ENCODE measurements around the gene ARFRP1.
A peak's percentile ranks its signal among the peaks of the same experiment; 100 is the strongest.

The ARFRP1 gene, protein sequence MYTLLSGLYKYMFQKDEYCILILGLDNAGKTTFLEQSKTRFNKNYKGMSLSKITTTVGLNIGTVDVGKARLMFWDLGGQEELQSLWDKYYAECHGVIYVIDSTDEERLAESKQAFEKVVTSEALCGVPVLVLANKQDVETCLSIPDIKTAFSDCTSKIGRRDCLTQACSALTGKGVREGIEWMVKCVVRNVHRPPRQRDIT

DNA sequence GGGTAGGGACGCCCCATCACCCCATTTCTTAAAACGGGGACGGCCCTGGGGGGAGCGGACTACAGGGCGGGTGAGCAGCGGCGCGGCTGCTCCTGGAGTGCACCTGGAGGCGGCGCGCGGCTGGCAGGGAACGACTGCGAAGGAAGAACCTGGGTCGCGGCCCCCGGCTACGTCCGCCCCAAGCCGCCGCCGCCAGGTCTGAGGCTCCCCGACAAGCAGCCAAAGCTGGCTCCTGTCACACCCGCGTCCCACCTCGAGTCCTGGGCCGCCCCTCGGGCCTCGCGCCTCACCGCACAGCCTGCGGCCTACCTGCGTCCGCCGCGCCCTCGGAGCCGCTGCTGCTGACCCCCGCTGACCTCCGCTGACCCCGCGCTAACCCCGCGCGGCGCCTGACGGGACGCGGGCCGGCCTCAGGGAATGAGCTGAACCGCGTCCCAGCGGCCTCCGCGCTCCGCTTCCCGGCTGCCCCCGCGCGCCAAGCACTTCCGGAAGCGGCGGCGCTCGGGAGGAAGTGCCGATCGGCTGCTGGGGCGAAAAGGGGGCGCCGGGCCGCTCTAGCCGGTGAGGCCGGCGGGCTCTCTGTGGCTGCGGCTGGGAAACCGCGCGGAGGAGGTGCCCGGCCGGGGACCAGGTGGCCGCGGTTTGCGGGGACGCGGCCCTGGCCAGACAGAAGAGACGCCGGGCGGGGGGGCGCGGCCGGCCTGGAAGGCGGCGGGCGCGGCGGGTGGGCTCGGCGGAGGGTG, at the start of gene ARFRP1, which contains the start of gene ZGPAT:
Gene ARFRP1, minus strand, starts transcription at position 419 of the 743 bp plus-strand sequence. CDS start 885 bp downstream, outside the sequence.
Gene ZGPAT, plus strand, starts transcription at position 482 of the 743 bp plus-strand sequence. CDS start 542 bp downstream, outside the sequence.
- DNase-seq = peak; percentile 91

DNA sequence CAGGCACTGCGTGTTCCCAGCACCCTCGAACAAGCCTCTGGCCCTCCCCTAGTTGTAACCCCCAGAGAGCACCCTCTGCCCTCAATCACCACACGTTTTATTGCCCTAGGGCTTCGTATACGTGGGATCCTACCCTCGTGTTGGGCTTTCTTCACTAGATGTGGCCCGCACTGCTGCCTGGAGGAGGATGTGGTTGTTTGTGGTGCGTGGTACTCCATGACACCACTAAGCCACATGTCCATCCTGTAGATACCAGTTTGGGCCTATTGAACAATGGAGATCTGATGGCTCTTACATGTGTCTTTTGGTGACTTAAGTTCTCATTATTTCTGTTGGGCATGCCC, 48.8 kb upstream of the ARFRP1 start:
- no peak for DNase-seq

DNA sequence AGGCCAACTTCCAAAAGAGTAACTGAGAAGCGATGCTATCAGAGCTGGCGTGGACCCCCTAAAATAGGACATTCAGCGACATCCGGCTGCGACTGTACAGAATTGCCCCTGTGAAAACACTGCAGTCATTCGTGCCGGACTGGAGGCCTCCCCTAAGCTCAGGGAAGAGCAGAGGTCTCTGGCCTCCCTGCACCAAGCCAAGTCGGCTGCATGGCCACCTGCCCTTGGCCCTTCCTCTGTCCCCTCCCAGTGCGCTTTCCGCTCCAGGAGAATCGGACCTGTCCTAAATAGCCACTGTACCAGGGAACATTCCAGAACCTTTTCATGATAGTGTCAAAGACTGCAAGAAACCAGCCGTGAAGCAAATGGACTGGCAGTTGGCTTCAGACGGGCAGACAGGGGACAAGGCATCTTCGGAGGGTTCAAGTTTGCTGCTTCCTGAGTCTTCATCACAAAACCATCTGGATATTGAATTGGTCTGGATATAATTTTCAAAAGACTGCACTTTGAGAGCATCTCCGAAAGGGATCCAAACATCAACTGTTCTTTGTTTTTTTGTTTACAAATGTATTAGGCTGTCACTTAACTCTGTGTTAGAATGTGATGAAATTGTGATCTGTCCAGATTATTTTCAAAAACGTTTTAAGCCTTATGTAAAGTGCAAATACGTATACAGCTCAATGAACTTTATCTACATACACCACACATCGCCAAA, 48.3 kb upstream of the ARFRP1 start:
- no peak for DNase-seq

DNA sequence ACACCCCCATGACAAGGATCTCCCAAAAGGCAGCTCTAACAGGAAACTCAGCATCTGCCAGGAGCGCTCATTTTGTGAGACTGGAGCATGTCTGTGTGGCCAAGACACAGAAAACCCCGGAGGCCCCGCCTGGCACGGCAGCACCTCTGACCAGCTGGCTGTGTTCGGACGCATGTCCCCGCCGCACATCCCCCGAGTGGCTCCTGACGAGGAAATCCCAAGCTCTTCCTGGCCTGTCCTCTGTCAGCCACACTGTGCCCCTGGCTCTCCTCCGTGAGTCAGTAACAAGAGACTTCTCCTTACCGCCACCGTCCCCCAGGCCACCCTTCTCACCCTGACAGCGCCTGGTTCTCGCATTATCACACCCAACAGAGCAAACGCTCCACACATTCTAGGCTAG, 46.2 kb upstream of the ARFRP1 start:
- no peak for DNase-seq

DNA sequence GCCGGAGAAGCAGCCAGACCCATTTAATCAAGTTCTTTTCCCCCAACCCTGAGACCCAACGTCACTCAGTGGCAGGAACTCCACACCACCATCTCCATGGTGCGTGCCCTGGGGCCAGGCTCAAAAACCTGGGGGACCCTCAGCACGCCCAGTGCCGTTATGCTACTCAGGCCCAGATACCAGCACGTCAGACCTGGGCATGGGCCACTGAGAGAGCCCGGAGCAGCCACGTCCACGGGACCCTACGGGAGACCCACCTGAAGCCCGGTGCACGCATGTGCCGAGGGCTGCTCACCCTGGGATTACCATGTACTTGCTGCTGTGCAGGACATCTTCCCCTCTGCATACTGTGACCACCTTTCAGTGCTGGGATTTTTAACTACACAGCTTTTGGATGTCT, 45.6 kb upstream of the ARFRP1 start:
- DNase-seq = no peak

DNA sequence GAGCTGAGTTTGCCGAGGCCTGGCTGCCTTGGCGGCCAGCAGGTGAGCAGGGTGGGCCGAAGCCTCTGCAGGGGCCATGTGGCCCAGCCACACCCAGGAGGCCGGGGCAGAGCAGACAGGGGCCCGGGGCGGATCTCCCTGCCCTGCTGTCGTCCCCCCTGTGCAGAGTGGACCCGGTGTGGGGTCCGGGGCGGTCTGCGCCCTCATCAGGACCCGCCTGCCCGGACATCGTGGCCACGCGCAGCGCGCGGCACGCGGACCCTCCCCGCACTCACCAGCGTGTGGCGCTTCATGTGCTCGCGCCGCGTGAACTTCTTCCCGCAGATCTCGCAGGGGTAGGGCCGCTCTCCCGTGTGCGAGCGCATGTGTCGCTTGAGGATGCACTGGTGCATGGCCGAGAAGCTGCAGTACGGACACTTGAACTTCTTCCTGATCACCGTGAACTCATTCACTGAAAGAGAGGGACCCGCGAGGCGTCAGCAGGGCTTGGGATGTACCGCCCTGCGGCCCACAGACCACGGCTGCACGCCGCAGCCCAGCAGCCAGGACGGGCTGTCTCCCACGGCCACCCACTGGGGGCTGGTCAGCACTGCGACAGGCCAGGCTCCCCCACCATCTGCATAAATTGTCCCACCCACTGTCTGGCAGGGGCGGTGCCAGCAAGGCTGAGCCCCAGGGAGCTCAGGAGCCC, 44.8 kb upstream of the ARFRP1 start:
- DNase-seq = no peak

DNA sequence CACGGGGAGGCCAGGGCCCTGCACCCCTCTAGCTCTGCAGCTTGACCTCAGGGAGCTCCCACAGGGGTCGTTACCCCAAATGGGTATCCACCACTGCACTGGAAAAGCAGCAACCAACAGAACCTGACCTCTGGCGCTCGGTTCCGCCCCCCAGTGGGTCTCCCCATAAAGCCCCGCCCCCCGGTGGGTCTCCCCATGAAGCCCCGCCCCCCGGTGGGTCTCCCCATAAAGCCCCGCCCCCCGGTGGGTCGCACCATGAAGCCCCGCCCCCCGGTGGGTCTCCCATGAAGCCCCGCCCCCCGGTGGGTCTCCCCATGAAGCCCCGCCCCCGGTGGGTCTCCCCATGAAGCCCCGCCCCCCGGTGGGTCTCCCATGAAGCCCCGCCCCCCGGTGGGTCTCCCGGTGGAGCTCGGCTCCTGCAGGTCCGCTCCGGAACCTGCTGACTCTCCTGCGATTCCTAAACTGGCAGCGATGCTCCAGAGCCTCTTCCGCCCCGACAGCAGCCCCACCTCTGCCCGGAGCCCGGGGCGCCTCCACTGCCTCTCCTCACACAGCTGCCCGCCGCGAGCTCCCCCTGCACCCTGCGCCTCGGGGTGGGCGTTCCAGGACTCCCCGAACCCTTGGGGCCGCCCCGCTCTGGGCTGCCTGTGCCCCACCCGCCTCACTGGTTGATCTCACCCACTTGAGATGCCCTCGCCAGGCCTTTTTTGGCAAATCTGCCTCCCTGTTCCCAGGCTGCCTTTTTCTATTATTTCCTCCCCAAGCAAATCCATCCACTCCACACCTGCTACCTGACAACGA, 43.9 kb upstream of the ARFRP1 start:
- no peak for DNase-seq

DNA sequence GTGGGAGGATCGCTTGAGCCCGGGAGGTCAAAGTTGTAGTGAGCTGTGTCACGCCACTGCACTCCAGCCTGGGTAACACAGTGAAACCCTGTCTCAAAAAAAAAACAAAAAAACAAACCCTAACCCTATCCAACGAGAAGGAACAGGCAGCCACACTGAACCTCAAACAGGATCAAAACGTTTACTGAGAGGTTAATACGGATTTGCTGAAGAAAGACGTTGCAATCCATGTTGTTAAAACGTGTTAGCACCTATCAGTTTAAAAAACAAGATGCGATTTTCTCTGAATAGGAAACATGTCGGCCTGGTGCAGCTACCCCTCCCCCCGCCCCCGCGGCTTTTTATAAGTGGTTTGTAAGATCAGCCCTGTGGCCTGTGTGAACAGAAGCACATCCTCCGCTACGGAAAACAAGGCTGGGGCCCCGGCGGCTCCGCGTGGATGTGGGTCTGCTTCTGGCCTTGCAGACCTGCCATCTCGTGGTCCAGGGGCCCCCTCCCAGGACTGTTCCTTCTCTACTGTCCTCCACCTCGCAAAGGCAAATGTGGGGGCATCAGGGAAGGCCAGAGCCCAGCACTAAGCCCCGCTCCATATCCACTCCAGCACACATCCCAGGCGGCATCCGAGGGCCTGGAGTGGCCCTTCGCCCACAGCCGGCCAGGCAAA, 43.2 kb upstream of the ARFRP1 start:
- DNase-seq = peak; percentile 88

DNA sequence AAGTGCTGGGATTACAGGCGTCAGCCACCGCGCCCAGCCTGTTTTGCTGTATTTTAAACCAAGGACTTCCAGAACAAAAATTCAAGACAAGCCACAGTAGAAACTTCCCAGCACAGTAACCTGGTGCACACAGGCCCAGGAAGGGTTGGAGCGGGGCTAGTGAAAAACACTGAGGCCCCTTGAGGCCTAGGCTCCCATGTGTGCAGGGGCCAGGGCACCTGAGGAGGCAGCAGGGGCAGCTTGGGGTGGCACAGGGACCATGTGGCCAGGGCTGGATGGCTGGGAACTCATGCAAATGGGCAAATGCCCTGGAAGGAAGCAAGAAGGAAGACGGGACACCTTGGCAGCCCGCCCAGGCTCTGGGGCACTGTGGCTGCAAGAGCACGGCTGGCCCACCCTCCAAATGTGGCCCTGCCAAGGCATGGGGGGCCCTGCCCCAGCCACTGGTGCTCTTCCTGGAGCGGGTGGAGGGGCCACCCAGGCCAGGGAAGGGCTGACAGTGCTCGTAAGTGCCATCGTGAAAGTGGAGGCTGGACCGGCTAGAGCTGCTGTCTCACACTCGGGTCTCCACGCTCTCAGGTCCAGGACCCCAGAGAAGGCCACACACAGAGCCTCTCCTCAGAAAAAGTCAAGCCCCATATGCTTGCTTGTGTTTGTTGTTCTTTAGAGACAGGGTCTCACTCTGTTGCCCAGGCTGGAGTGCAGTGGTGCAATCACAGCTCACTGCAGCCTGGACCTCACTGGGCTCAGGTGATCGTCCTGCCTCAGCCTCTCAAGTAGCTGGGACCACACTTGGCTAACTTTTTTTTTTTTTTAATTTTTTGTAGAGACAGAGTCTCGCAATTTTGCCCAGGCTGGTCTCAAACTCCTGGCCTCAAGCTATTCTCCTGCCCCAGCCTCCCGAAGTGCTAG, 42.1 kb upstream of the ARFRP1 start:
- DNase-seq = no peak

DNA sequence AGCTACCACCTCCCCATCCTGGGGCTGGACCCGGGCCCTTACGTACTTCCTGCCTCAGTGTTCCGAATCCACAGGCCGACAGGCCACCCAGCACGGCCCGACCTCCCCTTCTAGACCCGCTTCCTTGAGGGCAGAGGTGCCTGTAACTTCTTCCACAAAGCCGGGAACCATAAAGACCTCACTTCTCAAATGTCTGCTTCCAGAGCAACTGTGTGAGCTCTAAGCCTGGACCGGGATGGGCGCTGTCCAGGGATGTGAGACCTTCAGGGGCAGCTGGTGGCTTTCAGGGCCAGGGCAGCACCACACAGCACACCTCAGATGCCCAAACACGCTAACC, 41.1 kb upstream of the ARFRP1 start:
- DNase-seq = no peak

DNA sequence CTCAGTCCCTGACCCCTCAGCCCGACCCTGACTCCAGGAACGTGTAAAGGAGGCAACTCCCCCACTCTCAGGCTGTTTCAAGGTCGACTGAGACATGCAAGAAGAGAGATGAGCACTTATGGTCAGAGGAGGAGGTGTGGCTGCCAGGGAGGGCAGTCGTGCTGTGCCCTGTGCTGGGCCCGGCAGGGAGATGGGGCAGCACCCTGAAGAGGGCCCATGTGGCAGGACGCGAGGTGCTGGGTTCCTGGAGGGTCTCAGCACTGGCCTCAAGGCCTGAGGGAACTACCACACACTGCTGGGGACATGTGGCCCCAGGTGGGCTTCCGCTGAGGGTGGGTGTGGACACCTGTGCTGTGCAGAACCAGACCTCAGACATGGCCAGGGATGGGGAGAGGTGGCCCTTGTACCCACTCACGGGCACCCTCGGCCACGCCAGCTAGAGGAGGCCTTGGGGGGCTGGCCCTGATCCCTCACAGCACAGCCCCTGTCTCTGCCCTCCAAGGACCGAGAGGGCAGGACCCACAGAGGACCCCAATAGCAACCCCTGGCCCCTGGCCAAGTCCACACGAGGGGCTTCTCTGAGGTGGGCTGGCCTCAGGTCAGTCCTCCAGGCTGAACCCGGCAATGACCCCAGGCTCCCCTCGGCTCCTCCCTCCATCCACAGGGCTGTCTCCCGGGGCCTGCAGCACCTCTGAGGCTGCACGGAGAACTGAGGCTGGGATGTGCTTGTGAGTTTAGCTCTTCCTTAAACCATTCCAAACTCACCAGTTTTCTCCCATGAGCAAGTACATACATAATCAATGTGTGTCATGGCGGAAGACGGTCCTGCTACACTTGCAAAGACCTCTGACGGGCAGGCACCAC, 40.5 kb upstream of the ARFRP1 start:
- DNase-seq = no peak

DNA sequence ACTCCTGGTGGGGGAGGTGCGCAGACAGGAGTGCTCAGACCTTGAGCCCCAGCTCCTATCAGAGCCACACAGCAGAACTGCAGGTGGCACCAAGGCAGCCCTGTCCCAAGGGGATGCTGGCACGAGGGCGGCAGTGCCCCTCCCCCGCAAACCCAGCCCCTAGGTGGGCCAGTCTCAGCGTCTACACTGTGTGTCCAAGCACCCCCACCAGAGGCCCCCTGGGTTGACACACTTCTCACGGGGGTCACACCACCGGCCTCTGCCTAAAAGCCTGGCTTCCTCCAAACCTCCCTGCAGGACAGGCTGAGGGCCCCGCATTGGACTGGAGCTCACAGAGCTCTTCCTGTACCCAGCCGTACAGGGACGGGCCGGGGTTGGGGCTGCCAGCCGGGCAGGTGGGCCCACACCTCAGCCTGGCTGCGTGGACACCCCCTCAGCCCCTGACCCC, 39.9 kb upstream of the ARFRP1 start:
- DNase-seq = no peak

DNA sequence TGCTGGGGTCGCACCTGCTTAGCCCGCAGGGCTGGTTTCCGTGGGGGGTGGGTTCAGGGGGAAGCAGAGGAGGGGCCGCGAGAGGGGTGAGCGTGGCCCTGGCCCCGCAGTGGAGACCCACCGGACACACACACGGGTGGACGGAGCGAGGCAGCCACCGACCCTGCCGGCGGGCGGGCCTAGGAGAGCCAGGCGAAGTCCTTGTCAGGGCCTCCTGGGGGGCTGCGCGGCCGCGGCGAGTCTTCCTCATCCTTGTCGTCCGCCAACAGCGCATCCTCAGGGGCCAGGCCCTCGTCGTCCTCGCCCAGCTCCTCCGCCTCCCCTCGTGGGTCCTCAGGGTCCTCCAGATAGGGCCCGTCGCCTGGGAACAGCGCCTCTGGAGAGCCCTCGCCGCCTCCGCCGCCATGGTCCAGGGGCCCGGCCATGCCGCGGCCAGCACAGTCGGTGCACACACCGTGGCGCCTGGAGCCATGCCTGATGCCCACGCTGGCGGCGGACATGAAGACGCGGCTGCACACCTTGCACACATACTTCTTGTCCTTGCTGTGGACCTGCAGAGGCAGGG, 39.1 kb upstream of the ARFRP1 start:
- DNase-seq = no peak

DNA sequence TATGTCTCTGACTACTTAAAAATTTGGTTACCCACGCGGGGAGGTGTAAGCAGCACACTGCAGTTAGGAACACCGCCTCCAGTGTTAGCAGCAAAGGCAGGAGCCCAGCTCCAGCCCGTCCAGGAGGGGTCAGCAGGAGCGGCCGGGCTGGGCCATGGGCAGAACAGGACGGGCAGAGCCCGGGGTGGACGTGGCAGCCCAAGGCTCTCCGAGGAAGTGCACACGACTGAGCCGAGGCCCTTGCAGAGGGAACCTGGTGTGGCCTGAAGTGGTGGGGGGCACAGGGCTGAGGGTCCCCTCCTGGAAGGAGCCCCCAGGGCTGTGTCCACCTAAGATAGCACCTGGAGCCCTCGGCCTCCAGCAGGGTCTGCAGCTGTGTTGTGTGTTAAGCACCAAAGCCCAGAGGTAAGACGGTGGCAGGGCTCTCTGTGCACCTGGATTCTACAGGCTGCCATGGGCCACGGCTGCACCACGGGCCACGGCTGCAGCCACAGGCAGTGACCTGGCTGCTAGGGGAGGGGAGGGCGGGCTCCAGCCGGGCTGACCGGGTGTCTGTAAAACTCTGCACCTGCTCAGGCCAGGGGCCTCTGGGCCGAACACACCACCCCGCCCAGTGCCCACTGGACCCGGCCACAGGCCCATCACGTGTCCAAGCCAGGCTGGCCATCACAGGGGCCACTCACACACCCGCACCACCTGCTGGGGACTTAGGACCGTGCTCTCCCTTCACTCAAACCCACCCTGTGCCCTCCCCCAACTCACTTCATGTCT, 38.4 kb upstream of the ARFRP1 start:
- DNase-seq = no peak

DNA sequence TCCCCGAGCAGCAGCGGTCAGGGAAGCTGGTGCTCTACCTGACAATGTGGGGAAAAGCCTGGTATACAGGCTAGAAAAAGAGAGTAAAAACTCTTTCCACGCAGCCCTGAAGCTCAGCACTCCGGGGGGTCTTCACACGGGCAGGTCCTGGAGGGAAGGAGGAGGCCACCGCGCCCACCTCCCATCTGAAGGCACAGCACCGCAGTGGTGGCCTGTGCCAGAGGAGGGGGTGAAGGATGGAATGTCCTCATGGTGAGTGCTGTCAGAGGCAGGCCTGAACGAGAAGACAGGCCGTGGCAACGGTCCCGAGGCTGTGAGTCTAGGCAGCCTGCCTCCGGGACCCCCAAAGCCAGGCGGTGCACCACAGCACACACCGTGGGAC, 37.6 kb upstream of the ARFRP1 start:
- no peak for DNase-seq

DNA sequence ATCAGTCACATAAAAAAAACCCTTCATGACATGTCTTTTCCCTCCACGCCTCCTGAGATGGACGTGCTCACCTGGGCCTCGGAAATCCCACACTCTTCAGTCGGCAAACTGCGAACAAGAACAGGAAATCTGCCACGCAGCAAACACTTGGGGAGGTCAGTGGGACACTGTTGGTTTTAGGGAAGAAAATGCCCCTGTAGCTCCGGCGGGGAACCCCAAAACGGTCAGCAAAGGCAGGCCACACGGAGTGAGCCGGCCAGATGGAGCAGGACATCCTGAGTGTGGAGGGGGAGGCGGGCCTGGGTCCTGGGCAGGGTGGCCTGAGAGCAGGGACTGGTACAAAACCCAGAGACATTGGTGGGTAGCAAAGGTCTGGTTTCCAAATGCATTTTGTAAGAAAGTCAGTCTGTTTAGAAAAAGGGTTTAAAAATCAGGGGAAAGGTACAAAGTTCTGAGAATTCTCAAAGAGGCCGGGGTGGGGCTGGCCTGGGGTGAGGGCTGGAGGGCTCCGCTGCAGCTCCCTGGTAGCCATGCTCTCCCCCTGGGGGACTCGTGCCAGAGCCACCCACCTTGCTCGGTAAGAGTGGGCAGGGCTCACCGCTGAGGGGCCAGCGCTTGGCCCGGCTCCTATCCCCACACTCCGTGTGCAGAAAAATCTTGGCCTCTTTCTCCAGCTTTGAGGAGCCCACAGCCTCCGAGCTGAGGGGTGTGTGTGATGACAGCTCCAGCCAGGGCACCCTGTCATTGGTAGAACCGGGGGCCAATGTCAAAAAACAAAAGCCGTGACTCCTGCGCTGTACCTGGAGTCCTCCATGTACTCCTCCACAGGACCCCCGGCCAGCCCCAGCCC, 37.0 kb upstream of the ARFRP1 start:
- no peak for DNase-seq

DNA sequence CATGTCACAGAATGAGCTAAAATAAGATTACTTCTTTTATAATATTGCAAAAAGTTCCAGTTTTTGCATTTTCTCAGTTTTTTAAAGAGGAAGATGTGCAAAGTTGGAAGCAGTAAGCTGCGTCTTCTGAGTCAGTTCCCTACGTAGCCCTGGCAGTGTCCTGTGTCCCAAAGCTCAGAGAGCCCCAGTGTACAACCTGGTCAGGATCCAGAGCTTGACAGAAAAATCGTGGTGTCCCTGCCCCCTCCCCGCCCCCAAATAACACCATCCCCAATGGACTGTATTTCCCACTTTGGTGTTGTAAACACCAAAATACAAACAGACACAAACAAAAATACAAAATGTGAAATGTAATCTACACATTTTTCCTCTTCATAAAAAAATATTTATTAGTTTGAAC, 36.4 kb upstream of the ARFRP1 start:
- DNase-seq = no peak
